GM18909 (cell line): Measurements from ENCODE around the gene TMEM270.

Experiments used
- ATAC-seq: cut with Tn5 transposase; IDR thresholded peaks from one replicate; pipeline ENCODE4 v1.9.1; 2021; ENCODE audit warnings: mild to moderate bottlenecking; ENCODE audit not compliant: unreplicated experiment, poor library complexity

Gene TMEM270

DNA sequence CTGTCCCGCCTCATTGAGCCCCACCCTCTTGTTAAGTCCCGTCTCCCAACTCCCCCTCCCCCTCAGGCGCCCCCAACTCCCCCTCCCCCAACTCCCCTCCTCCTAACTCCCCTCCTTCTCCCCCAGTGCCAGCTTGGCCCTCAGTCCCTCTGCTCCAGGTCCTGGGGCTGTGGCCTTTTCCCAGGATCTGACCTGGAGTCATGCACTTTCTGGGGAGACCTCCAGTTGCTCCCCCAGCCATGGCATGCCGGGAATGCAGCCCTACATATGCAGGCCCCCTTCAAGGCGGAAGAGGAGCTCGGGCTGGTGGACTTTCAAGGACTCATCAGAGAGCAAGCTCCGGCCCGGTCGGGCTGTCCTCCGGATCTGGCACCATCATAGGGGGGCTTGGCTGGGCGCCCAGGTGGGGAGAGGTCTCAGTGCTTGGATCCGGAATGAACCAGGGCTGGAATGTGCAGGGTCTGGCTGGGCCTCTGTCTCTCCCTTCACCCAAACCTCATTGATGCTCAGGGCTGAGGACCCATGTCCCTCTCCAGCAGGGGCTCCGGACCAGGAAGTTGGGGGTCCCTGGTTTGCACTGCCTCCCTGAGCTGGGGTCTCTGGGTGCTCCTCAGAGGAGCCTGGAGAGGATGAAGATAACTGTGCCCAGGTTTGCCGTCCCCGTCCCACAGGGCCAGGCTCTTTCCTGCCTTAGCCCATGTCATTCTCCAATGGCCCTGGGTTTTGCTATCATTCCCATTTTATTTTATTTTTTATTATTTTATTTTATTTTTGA, 41.1 kb downstream of the TMEM270 start:
- ATAC-seq, result no peak

DNA sequence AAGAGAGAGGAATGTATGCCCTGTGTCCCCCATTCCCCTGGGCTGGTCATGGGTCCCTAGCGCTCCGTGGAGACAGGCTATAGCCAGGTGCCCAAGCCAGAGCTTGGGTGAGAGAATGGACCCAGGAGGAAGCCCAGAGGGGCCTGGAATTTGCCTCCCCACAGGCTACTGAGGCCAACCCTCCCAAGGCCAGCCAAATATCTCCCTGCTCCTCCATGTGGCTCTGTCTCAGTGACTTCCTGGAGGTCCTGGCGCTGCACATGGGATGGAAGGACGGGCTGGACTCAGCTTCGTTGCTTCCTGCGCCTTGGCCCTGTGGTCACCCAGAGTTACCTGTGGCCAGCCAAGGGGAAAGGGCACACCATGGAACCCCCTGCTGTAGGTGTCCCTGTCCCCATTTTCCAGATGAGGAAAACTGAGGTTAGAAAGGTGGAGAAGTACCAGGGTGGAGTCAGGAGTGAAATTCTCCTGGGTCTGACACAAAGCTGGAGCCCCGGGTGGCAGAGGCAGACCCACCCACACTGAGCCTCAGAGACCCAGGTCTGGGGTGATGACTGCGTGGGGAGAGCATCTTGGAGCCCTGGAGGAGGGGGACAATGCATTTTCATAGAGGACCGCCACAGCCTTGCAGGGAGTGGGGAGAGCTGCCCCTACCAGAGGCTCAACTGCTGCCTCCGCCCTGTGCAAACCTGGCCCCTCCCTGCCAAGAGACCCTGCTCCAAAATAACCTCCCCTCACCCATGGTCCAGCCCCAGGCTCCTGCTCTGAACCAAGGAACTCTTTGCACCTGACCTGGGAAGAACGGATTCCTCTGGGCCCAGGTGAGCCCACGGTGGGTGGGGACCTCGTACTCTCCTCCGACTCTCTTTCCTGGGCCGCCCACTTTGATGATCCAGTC, 42.6 kb downstream of the TMEM270 start:
- ATAC-seq, result no peak

DNA sequence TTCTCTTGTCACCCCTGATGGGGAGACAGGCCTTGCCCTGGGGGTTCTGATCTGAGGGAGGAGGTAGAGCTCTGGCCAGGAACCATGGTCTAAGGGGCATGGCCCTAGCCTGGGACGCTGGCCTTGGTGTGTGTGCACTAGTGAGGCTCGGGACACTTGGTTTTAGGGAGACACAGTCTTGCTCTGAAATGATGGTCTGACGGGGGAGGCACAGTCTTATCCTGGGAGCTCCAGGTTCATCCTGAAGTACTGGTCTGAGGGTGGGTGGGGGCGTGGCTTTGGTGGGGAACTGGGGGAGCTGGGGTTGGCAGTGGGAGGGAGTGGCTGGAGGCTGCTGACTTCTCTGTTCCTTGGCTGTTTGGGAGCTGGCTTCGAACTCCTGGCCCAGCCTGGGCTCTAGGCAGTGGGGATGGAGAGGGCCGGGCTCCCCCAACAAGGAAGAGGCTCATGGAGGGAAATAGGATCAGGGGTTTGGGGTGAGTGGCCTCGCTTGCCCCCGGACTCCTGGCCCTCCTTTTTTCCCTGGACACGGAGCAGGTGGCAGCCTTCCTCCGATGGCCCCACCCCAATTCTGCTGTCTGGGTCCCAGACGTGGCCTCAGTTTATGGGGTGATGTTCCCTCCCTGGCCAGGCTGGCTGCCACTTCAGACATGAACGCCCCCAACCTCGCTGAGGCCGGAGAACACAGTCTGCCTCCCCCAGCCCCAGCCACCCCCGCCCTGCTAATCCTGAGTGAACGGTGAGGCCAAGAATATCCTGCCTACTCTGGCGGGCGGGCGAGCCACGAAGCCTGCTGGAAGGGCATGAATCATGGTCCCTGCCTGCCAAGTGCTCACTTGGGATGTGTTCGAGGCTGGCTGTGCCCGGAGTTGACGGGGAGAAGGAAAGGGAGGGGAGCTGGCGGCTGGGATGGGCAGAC, 43.5 kb downstream of the TMEM270 start:
- no peak for ATAC-seq

DNA sequence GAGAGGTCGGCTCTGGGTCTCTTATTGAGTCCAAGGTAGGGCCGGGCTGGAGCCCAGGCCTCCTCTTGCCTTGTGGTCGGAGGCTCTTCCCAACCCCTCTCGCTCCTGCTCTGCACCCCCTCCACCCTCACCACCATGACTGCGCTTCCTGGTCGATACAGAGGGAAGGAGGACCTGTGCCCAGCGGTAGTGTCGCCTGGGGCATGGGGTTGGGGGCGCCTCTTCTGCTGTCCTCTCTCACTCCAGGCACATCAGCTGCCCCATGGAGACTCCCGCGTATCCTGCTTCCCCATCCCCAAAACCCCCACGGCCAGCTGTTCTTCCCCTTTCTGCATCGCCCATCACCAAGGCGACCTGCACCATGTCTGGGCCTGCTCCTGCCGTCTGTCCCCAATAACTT, 44.4 kb downstream of the TMEM270 start:
- ATAC-seq, result no peak

GRCh38 chr7:73906874-73907273, 45.9 kb downstream of the TMEM270 start:
- ATAC-seq, result no peak

GRCh38 chr7:73907554-73908122, 46.7 kb downstream of the TMEM270 start:
- no peak for ATAC-seq

DNA sequence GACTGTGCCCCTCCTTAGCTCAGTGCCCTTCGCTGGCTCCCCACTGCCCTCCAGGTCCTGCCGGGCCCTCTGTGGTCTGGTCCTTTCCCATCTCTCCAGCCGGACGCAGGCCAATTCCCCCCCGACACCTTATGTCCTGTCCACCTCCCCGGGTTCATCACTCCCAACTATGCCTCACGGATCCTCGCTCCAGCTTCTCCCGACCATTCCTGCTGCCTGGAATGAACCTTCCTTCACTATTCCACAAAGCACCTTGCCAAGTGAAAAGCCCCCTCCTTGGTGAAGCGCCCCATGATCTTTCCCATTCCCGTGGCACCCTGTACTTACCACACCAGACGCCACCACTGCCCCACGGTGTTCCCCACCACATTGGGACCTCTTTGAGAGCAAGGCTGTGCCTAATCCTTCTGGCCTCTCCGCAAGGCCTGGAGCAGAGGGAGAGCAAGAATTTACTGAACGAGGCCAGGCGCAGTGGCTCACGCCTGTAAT, 47.2 kb downstream of the TMEM270 start:
- no peak for ATAC-seq

- no peak for ATAC-seq
These were observed 48.3 kb downstream of the TMEM270 start for GRCh38 chr7:73909051-73909941.

GRCh38 chr7:73909996-73910395, 49.0 kb downstream of the TMEM270 start:
- ATAC-seq, result no peak

DNA sequence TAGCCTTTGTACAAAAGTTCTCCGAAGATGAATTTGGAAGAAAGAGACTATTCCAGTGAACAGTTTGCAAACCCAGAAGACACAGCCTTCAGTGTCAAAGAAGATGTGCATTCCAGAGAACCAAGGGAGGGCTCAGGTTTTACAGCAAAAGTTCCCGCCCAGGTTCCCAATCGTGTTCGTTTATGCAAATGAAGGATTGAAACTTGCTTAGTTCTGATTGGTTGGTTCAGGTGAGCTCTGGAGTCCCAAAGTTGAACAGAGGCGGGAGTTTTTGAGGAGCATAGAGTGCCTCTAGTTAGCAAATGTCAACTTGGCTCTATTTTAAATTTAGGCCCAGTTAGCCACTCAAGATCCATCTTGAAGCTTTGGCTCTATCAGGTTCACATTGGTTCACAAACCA, 51.3 kb downstream of the TMEM270 start:
- no peak for ATAC-seq
